NT2/D1 (cell line): Measurements from ENCODE around the gene ELOVL1.

Source experiments
- SUZ12 ChIP-seq: IDR thresholded peaks from 2 replicates; pipeline ENCODE4 v1.6.1; 2011; ENCODE audit not compliant: insufficient read length, insufficient read depth; ENCODE audit errors: extremely low read depth
- YY1 ChIP-seq: IDR thresholded peaks from 2 replicates; pipeline ENCODE4 v1.6.1; 2011; ENCODE audit not compliant: insufficient read length, insufficient read depth
- ZNF274 ChIP-seq: IDR thresholded peaks from 2 replicates; pipeline ENCODE4 v1.6.1; 2011; ENCODE audit warnings: mild to moderate bottlenecking, low read depth, low read length

GRCh38 chr1:43357251-43357650 lies 10.6 kb downstream of the ELOVL1 start:
- TF ChIP-seq SUZ12 (no peak), YY1 (no peak), ZNF274 (no peak)
